B cell (primary cell): ENCODE measurements around the gene PDE3A. TPM values are rescaled to one million over a fixed set of nuclear protein-coding genes. Genes with fewer than 3 reads are reported as not detected.

Source experiments
- ATAC-seq: fragments of 200-7000 bp; cut with Tn5 transposase; one replicate; pipeline ENCODE4 v1.10.0; 2021; ENCODE audit warnings: low read depth, mild to moderate bottlenecking, moderate number of reproducible peaks, moderate library complexity
- CTCF ChIA-PET: fragments of 350-600 bp; sonication (Branson Sonifier 250); formaldehyde crosslinking; loops from one replicate; lab custom pipeline; 2021; ENCODE audit warnings: antibody characterized with exemption, inconsistent platforms; lab: Charles Lee
- POLR2A ChIA-PET: fragments of 350-600 bp; sonication (Branson Sonifier 250); formaldehyde crosslinking; loops from one replicate; lab custom pipeline; 2021; ENCODE audit warnings: antibody characterized with exemption; lab: Charles Lee
- DNase-seq: peaks from one replicate; pipeline ENCODE4 v3.0.0; 2013
- H2AFZ ChIP-seq: 2 replicates; pipeline ENCODE4 v1.6.1; 2012; ENCODE audit warnings: mild to moderate bottlenecking, low read depth, low read length; ENCODE audit not compliant: insufficient read depth, poor library complexity, severe bottlenecking
- H3K27ac ChIP-seq, 2 donors: 1 replicate in 1 of 2; 2 replicates in 1 of 2; pipeline ENCODE4 v1.5.1; 2012 to 2013; ENCODE audit warnings: low read length in 2 of 2, mild to moderate bottlenecking in 2 of 2, moderate library complexity in 1 of 2
- H3K27me3 ChIP-seq, 4 experiments: fragments of 200-600 bp in 1 of 4; sonication (generic) in 1 of 4; replicated peaks in 1 of 4; 1 replicate in 2 of 4; 2 replicates in 2 of 4; pipeline versions ENCODE4 v1.6.1 to v1.7.0; 2013 to 2016; ENCODE audit warnings: low read length in 3 of 4, mild to moderate bottlenecking in 2 of 4, mixed read lengths in 1 of 4, moderate library complexity in 1 of 4; ENCODE audit not compliant: insufficient read depth in 4 of 4, control insufficient read depth in 3 of 4; ENCODE audit errors: control extremely low read depth in 1 of 4
- H3K36me3 ChIP-seq, 2 experiments: replicated peaks in 1 of 2; 1 replicate in 1 of 2; 2 replicates in 1 of 2; pipeline versions ENCODE4 v1.6.1 to v1.7.1; 2013; ENCODE audit warnings: low read length in 1 of 2; ENCODE audit not compliant: insufficient read depth in 2 of 2, control insufficient read depth in 1 of 2; ENCODE audit errors: control extremely low read depth in 1 of 2, extremely low read depth in 1 of 2
- H3K4me1 ChIP-seq, 2 donors: fragments of 200-600 bp in 1 of 2; sonication (generic) in 1 of 2; 1 replicate in 1 of 2; 2 replicates in 1 of 2; pipeline versions ENCODE4 v1.5.1 to v1.6.1; 2013 to 2017; ENCODE audit warnings: low read length in 2 of 2; ENCODE audit not compliant: control insufficient read depth in 2 of 2, insufficient read depth in 2 of 2
- H3K4me2 ChIP-seq: replicated peaks from 2 replicates; pipeline ENCODE3; 2012; ENCODE audit warnings: mild to moderate bottlenecking, low read depth, low read length; ENCODE audit not compliant: poor library complexity, severe bottlenecking
- H3K4me3 ChIP-seq, 5 experiments: fragments of 200-600 bp in 1 of 5; sonication (generic) in 1 of 5; 1 replicate in 3 of 5; 2 replicates in 2 of 5; pipeline versions ENCODE4 v1.5.1 to v1.7.0; 2011 to 2016; ENCODE audit warnings: low read length in 4 of 5, mild to moderate bottlenecking in 4 of 5, low read depth in 2 of 5, control low read depth in 1 of 5, moderate library complexity in 1 of 5; ENCODE audit not compliant: insufficient read depth in 1 of 5; ENCODE audit errors: control extremely low read depth in 1 of 5, extremely low read depth in 1 of 5
- H3K79me2 ChIP-seq: fragments of 200-600 bp; sonication (generic); one replicate; pipeline ENCODE4 v1.6.0; 2016; ENCODE audit warnings: low read length; ENCODE audit not compliant: control insufficient read depth, insufficient read depth
- H3K9ac ChIP-seq: fragments of 200-600 bp; sonication (generic); 2 replicates; pipeline ENCODE4 v1.6.1; 2017; ENCODE audit warnings: mild to moderate bottlenecking, low read length, moderate library complexity
- H3K9me3 ChIP-seq, 3 donors: one replicate each; pipeline versions ENCODE4 v1.6.1 to v1.7.1; 2013; ENCODE audit warnings: low read length in 2 of 3; ENCODE audit not compliant: control insufficient read depth in 2 of 3, insufficient read depth in 1 of 3; ENCODE audit errors: control extremely low read depth in 1 of 3
- H4K20me1 ChIP-seq: 2 replicates; pipeline ENCODE4 v1.6.0; 2012; ENCODE audit warnings: mild to moderate bottlenecking, low read length; ENCODE audit not compliant: insufficient read depth, control insufficient read depth, poor library complexity, severe bottlenecking
- H3K27ac Mint-ChIP-seq: one replicate; pipeline ENCODE4 v1.8.0; 2021; ENCODE audit warnings: mixed read lengths
- H3K27me3 Mint-ChIP-seq: one replicate; pipeline ENCODE4 v1.8.0; 2021; ENCODE audit warnings: mixed read lengths
- H3K4me1 Mint-ChIP-seq: one replicate; pipeline ENCODE4 v1.8.0; 2021; ENCODE audit warnings: mixed read lengths
- H3K4me3 Mint-ChIP-seq: one replicate; pipeline ENCODE4 v1.8.0; 2021; ENCODE audit warnings: mixed read lengths
- H3K9me3 Mint-ChIP-seq: one replicate; pipeline ENCODE4 v1.8.0; 2022; ENCODE audit warnings: mixed read lengths; ENCODE audit not compliant: insufficient read depth
- CTCF ChIP-seq: fragments of 200-600 bp; IDR thresholded peaks from one replicate; pipeline ENCODE4 v1.8.0; 2022; ENCODE audit warnings: antibody characterized with exemption, mild to moderate bottlenecking
- WGBS: methylation state at CpG from one replicate; pipeline ENCODE4 v1.1.5; 2013; ENCODE audit warnings: missing lambda C conversion rate; ENCODE audit not compliant: insufficient coverage; 5-methylcytosine and 5-hydroxymethylcytosine counted together
- intact Hi-C: fragments of 100-400 bp; cut with micrococcal nuclease; formaldehyde crosslinking; loops from one replicate; pipeline ENCODE4 v1.10.0; 2022
- polyA plus RNA-seq: library from polyadenylated mRNA; depleted of rRNA; stranded (reverse); fragments of >200 nt; gene quantifications from 2 replicates; pipeline ENCODE4 v1.2.3, GENCODE V29; 2012
- total RNA-seq, 2 donors: library from RNA; stranded (reverse); fragments of 120-200 nt in 1 of 2; gene quantifications; 1 replicate in 1 of 2; 2 replicates in 1 of 2; pipeline versions ENCODE4 v1.2.3 to v1.2.4, GENCODE V29; 2013 to 2022

Gene PDE3A
- total and polyA plus RNA-seq, 2 donors (not counting 1 experiment from before 2014, with no cell fraction given): not detected

DNA sequence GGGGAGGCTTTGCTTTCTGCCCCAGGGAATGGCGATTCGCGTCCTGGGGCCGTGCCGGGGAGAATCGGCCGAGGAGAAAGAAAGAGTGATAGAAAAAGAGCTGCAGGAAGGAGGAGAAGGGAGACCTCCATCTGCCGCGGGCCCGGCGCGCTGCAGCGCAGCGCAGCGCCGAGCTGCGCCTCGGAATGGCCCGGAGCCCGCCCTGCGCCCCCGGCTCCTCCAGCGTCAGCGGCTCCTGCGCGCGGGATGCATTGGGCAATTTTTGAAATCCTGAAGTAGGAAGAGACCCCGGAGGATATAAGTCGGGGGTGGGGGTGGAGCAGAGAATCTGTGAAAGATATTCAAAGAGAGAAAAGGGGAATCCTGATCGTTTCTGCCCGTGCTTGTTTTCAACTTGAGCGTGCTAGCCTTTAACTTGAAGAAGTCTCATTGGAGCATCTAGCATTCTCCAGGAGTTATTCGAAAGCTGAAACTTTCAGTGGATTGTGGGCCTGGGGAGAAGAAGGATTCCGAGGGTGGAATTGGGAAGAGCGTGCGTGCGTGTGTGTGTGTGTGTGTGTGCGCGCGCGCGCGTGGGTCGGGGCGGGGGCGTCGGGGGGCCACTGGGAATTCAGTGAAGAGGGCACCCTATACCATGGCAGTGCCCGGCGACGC, 441 bp downstream of the PDE3A start:
- no peak overlapping the region for H2AFZ ChIP-seq

More for the DNA sequence above, 441 bp downstream of the PDE3A start:
- no peak overlapping the region for H3K4me3 Mint-ChIP-seq
- no peak overlapping the region for H3K9ac ChIP-seq
- H3K36me3 ChIP-seq: no peaks in the 10 kb centered on the region
- ChIA-PET POLR2A (no interaction called here), CTCF (no interaction called here)
- H3K27ac Mint-ChIP-seq: no peak overlapping the region
- H4K20me1 ChIP-seq: no peaks in the 10 kb centered on the region
- 2% methylated on average over 49 of the region's 50 CpGs for WGBS
- intact Hi-C loops: no loop called here
- no peaks in the 10 kb centered on the region for H3K9me3 Mint-ChIP-seq
- peaks cover 0 to 9% (median 0%) of the 10 kb centered on the region in 3 donors for H3K9me3 ChIP-seq
- no peaks in the 10 kb centered on the region for H3K4me1 ChIP-seq
- no peak for ATAC-seq
- no peak overlapping the region for H3K4me3 ChIP-seq
- H3K27me3 ChIP-seq: peaks cover 0 to 17% (median 13%) of the 10 kb centered on the region in 4 experiments
- H3K27me3 Mint-ChIP-seq: peaks cover 35% of the 10 kb centered on the region
- no peak overlapping the region for H3K4me2 ChIP-seq
- no peaks in the 10 kb centered on the region for H3K4me1 Mint-ChIP-seq
- TF ChIP-seq CTCF: no peak
- no peak overlapping the region for H3K27ac ChIP-seq
- DNase-seq: no peak
- H3K79me2 ChIP-seq: no peaks in the 10 kb centered on the region
